Measurements from ENCODE around the gene GPR162.

DNA sequence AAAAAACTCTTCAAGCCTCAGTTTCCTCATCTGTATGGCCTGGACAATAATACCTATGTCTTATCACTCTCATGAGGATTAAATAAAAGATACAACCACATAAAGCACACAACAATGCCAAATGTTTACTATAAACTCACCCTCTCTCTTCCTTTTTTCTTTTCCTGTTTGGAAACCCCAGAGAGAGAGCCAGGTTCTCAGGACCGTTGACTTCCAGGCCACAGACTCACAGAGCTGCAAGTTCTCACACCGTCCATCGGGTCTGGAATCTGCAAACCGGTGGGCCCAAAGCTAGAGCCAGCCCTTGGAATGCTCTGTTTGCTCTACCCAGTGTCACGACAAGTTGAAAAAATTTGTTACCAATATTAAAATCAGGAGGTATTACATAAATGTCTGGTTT, 36.9 kb upstream of the GPR162 start:
- TF ChIP-seq, protein P1, sequence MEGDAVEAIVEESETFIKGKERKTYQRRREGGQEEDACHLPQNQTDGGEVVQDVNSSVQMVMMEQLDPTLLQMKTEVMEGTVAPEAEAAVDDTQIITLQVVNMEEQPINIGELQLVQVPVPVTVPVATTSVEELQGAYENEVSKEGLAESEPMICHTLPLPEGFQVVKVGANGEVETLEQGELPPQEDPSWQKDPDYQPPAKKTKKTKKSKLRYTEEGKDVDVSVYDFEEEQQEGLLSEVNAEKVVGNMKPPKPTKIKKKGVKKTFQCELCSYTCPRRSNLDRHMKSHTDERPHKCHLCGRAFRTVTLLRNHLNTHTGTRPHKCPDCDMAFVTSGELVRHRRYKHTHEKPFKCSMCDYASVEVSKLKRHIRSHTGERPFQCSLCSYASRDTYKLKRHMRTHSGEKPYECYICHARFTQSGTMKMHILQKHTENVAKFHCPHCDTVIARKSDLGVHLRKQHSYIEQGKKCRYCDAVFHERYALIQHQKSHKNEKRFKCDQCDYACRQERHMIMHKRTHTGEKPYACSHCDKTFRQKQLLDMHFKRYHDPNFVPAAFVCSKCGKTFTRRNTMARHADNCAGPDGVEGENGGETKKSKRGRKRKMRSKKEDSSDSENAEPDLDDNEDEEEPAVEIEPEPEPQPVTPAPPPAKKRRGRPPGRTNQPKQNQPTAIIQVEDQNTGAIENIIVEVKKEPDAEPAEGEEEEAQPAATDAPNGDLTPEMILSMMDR (IDR thresholded peaks at IDR 0.05; ENCODE audit: low read depth, low read length) = no peak
- TF ChIP-seq POLR2A (IDR thresholded peaks at IDR 0.05; ENCODE audit: extremely low read depth, insufficient read length) = no peak
- TF ChIP-seq, protein P2, sequence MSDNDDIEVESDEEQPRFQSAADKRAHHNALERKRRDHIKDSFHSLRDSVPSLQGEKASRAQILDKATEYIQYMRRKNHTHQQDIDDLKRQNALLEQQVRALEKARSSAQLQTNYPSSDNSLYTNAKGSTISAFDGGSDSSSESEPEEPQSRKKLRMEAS (IDR thresholded peaks at IDR 0.05; ENCODE audit: low read depth, low read length) = no peak

Data from NB4 (cell line).